Ectodermal cell (in vitro differentiated cells): ENCODE measurements around the gene UBE4B.

Experiments
- H3K27ac ChIP-seq: 2 replicates; pipeline ENCODE4 v1.7.0; 2013; ENCODE audit warnings: mild to moderate bottlenecking, low read depth, low read length; ENCODE audit not compliant: insufficient read depth, poor library complexity, severe bottlenecking
- H3K27me3 ChIP-seq: 2 replicates; pipeline ENCODE4 v1.7.0; 2013; ENCODE audit warnings: mild to moderate bottlenecking, low read length; ENCODE audit not compliant: insufficient read depth, control insufficient read depth, poor library complexity, severe bottlenecking
- H3K36me3 ChIP-seq: one replicate; pipeline ENCODE4 v1.7.0; 2013; ENCODE audit warnings: low read length; ENCODE audit not compliant: control insufficient read depth, insufficient read depth
- H3K4me1 ChIP-seq: one replicate; pipeline ENCODE4 v1.7.0; 2013; ENCODE audit warnings: low read length; ENCODE audit not compliant: control insufficient read depth, insufficient read depth
- H3K4me3 ChIP-seq: 2 replicates; pipeline ENCODE4 v1.7.0; 2013; ENCODE audit warnings: low read depth, low read length, control low read depth; ENCODE audit not compliant: insufficient read depth
- H3K9me3 ChIP-seq: 2 replicates; pipeline ENCODE4 v1.7.0; 2013; ENCODE audit warnings: mild to moderate bottlenecking, low read length, moderate library complexity; ENCODE audit not compliant: control insufficient read depth
- WGBS, 2 experiments: methylation state at CpG; one replicate each; pipeline ENCODE4 v1.1.7; 2013; ENCODE audit warnings: missing lambda C conversion rate in 2 of 2; 5-methylcytosine and 5-hydroxymethylcytosine counted together

UBE4B gene

DNA sequence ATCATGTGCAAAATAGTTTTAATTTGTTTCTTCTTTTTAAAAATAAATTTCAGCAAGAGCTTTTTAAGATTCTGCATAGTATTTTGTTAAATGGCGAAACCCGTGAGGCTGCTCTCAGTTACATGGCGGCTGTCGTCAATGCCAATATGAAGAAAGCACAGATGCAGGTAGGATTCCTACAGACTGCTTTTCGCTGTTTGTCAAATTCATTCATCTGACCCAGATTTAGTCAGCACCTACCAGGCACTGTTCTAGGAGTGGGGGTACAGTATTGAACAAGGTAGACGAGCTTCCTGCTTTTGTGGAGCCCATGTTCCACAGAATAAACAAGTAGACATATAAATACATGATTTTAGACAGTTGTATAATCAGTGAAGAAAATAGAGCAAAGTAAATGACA is 99.6 kb downstream of the UBE4B start:
- Histone ChIP-seq H3K4me1 (no peaks in the 10 kb centered on the region), H3K27me3 (no peaks in the 10 kb centered on the region), H3K9me3 (no peaks in the 10 kb centered on the region), H3K36me3 (peaks cover 40% of the 10 kb centered on the region), H3K27ac (no peak overlapping the region), H3K4me3 (no peak overlapping the region)
- 93 to 99% methylated on average over 5 to 6 of the region's 6 CpGs for WGBS, 2 experiments

DNA sequence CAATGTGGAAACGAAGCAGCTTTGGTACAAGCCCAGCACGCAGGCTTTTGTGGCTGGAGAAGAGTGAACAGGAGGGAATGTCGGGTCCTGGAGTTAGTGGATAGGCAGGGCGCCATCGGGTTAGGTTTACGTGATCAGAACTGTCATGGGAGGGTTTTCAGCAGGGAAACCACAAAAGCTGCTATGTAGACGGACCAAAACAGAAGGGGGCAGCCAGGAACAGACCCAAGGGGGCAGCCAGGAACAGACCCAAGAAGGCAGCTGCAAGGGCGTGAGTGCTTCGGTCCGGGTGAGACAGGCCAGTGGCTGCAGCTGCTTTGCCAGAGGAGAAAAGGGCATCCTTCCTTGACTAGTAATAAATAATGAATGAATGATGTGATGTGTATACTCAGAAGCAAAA is 100.1 kb downstream of the UBE4B start:
- Histone ChIP-seq H3K9me3 (no peaks in the 10 kb centered on the region), H3K36me3 (peaks cover 40% of the 10 kb centered on the region), H3K27me3 (no peaks in the 10 kb centered on the region), H3K4me1 (no peaks in the 10 kb centered on the region), H3K27ac (no peak overlapping the region), H3K4me3 (no peak overlapping the region)
- 94 to 96% methylated on average over 10 of the region's 10 CpGs for WGBS, 2 experiments

DNA sequence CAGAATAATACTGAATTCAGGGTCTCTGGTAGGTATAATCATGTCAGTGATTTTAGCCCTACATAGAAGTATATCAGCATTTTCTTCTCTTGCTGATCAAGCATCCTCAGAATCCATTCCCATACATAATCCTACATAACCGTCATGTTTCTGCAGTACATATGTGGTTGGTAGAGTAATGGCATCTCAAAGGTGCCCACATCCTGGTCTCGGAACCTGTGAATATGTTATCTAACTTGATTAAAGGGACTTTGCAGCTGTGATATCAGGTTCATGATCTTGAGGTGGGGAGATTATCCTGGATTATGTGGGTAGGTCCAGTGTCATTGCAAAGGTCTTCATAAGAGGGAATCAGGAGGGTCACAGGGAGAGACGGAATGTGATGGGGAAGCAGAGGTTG is 108.2 kb downstream of the UBE4B start:
- Histone ChIP-seq H3K4me1 (no peaks in the 10 kb centered on the region), H3K9me3 (no peaks in the 10 kb centered on the region), H3K27me3 (no peaks in the 10 kb centered on the region), H3K36me3 (no peaks in the 10 kb centered on the region), H3K27ac (no peak overlapping the region), H3K4me3 (no peak overlapping the region)
- WGBS, 2 experiments: 89 to 98% methylated on average over 3 of the region's 3 CpGs

DNA sequence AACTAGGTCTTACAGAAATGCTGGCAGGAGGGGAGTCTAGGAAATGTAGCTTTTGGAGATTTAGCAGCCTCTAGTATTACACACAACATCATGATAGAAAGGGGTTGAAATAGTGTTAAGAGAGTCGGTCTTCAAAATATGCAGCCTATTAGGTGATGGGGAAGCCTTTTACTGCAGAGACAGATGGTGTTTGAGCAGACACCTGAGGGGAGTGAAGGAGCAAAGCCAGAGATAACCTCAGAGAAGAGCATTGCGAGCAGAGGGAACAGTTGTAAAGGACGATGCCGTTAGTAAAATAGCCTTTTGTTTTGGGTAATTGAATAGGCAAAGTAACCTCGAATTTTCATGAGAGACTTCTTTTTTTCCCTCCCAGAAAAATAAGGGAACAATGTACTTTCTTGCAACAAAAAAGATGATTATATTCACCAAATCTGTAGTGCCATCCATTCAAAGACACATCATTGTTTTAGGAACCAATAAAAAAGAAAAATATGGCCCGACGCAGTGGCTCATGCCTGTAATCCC is 111.3 kb downstream of the UBE4B start:
- H3K27ac ChIP-seq: no peak overlapping the region
- 93% methylated on average over 7 of the region's 7 CpGs for WGBS, 2 experiments
- H3K36me3 ChIP-seq: no peaks in the 10 kb centered on the region
- H3K4me1 ChIP-seq: no peaks in the 10 kb centered on the region
- no peak overlapping the region for H3K4me3 ChIP-seq
- H3K27me3 ChIP-seq: no peaks in the 10 kb centered on the region
- H3K9me3 ChIP-seq: no peaks in the 10 kb centered on the region

DNA sequence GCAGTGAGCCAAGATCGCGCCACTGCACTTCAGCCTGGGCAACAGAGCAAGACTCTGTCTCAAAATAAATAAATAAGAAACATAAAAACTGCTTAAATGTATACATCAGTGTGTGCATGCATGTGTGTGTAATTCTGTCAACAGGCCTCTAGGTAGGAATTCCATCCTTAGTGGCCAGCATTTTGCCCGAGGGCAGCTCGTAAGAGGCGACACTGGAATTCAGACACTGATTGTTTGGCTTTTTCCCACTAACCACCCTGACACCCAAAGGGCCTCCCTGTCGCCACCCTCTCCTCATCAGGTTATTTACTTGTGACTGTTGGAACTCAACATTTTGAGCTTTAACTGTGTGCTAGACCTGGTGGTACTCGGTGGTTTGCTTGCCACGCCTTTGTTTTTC is 113.6 kb downstream of the UBE4B start:
- no peak overlapping the region for H3K27ac ChIP-seq
- H3K4me1 ChIP-seq: no peaks in the 10 kb centered on the region
- no peak overlapping the region for H3K4me3 ChIP-seq
- H3K36me3 ChIP-seq: no peaks in the 10 kb centered on the region
- no peaks in the 10 kb centered on the region for H3K27me3 ChIP-seq
- WGBS, 2 experiments: 93 to 97% methylated on average over 8 of the region's 8 CpGs
- no peaks in the 10 kb centered on the region for H3K9me3 ChIP-seq

DNA sequence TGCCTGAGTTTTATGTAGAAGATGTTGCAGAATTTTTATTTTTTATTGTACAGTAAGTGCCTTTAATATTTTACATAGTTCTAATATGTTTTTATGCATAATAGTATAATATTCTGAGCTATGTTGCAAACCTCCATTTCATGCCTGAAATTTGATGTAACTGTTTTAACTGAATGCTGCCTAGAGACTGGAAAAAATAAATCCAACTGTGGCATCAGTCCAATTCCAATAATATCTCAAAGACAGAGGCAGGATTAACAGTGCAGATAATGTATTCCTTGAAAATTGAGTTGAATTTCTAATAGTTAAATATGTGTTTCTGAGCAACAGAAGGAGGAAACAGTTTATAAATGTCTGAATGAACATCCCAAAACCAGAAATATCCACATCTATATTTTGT is 116.5 kb downstream of the UBE4B start:
- H3K4me1 ChIP-seq: no peaks in the 10 kb centered on the region
- H3K4me3 ChIP-seq: no peak overlapping the region
- H3K27ac ChIP-seq: no peak overlapping the region
- no peaks in the 10 kb centered on the region for H3K9me3 ChIP-seq
- H3K36me3 ChIP-seq: no peaks in the 10 kb centered on the region
- no peaks in the 10 kb centered on the region for H3K27me3 ChIP-seq

DNA sequence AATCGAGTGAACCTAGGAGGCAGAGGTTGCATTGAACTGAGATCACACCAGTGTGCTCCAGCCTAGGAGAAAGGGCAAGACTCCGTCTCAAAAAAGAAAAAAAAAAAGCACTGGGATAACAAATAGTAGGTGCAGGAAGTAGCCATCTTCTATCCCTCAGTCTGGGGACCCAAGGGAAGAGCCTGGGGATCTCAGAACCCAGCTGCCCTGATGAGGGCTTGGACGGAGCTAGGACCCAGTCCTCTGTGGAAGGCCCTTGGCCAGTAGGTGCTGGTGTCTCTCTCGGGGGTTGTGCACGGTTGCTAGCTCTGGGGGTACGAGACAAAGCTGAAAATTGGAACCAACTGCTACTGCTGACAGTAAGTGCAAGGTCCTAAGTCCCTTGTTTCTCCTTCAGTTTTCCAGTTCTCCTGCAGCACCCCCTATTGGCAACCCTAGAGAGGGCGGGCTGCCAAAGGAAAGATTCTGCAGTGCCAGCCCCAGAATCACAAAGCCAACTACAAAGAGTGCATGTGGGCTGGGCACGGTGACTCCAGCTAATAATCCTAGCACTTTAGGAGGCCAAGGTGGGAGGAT is 120.0 kb downstream of the UBE4B start:
- Histone ChIP-seq H3K4me3 (no peak overlapping the region), H3K4me1 (no peaks in the 10 kb centered on the region), H3K36me3 (peaks cover 12% of the 10 kb centered on the region), H3K27ac (no peak overlapping the region), H3K27me3 (no peaks in the 10 kb centered on the region), H3K9me3 (no peaks in the 10 kb centered on the region)
- 92% methylated on average over 8 of the region's 8 CpGs for WGBS, 2 experiments

DNA sequence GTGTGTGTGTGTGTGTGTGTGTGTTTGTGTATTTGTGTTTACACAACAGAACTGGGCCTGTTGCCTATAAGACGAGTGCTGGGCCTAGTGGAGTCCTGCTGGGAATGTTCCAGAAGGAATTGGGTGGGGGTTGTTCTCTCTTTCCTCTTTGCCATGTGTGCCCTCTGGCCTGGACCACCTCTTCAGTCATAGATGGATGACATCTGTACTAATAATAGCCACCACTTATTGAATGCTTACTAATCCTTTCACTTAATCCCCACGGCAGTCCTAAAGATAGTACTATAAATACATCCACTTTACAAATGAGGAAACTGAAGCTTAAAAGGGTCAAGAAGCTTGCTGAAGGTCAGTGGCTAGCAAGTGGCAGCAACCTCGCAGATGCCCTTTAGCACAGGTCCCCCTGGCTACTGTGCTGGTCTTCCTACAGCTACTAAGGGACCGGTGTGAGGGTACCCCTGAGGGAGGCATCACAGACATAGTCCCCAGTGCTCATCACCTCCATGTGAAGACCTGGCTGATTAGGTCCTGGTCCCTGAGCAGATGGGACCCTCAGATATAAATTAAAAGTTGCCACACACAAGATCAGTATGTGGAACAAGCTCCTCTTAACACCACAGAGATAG is 122.4 kb downstream of the UBE4B start:
- H3K4me1 ChIP-seq: no peaks in the 10 kb centered on the region
- no peaks in the 10 kb centered on the region for H3K27me3 ChIP-seq
- no peaks in the 10 kb centered on the region for H3K9me3 ChIP-seq
- H3K4me3 ChIP-seq: no peak overlapping the region
- 89% methylated on average over 4 of the region's 4 CpGs for whole genome bisulfite sequencing, 2 experiments
- H3K36me3 ChIP-seq: peaks cover 12% of the 10 kb centered on the region
- H3K27ac ChIP-seq: no peak overlapping the region

DNA sequence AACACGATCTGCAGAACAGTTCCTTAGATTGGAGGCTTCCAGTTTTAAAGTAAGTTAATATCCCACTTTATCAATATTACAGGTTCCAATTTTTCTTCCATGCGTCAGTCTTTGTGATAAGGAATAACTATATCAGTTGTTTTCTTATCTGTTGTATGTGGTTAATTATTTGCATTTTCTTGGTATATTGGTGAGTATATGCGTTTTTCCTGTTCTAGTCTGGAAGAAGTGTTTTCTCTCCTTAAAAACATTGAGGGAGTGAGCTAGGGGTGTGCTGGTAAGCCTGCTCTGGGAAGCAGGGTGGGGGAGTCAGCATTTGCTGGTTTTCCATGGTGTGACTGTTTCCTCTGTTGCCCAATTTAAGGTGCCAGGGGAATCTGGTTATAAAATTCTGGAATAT is 127.4 kb downstream of the UBE4B start:
- 93 to 98% methylated on average over 3 of the region's 3 CpGs for WGBS, 2 experiments
- no peaks in the 10 kb centered on the region for H3K4me1 ChIP-seq
- no peaks in the 10 kb centered on the region for H3K9me3 ChIP-seq
- no peak overlapping the region for H3K27ac ChIP-seq
- peaks cover 22% of the 10 kb centered on the region for H3K36me3 ChIP-seq
- no peaks in the 10 kb centered on the region for H3K27me3 ChIP-seq
- no peak overlapping the region for H3K4me3 ChIP-seq

DNA sequence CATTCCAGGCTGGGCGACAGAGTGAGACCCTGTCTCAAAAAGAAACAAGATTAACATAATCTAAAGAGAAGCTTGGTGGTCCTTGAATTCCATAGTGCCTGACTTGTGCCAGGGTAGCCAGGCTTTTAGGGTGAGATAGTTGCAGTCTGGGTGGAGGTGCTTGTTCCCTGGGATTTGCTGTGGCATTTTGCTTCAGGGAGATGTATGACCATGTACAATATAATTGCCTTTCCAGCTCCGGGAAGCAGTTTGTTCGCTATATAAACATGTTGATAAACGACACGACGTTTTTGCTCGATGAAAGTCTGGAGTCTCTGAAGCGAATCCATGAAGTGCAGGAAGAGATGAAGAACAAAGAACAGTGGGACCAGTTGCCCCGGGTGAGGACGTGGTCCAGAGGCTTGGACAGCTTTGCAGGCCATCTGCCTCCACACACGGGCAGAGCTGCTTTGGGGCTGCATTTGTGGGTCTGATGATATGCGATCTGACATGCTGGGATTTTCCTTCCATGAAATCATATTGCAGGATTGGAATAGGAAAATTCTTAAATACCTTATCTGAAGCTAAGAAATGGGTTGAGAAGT is 128.2 kb downstream of the UBE4B start:
- peaks cover 25% of the 10 kb centered on the region for H3K36me3 ChIP-seq
- WGBS, 2 experiments: 96% methylated on average over 12 of the region's 12 CpGs
- no peaks in the 10 kb centered on the region for H3K27me3 ChIP-seq
- H3K27ac ChIP-seq: peak overlapping the region; percentile 26
- no peak overlapping the region for H3K4me3 ChIP-seq
- H3K4me1 ChIP-seq: no peaks in the 10 kb centered on the region
- H3K9me3 ChIP-seq: no peaks in the 10 kb centered on the region
